AG09309 (cell line): ENCODE measurements around the gene FEZF2.

ENCODE experiments used
- DNase-seq: peaks from one replicate; pipeline ENCODE4 v3.0.0-alpha.2; 2010; ENCODE audit warnings: low read depth
- H3K4me3 ChIP-seq: 2 replicates; pipeline ENCODE4 v1.5.1; 2011; ENCODE audit warnings: mild to moderate bottlenecking, low read depth, low read length, moderate library complexity; ENCODE audit not compliant: control insufficient read depth
- CTCF ChIP-seq: IDR thresholded peaks from 2 replicates; pipeline ENCODE4 v1.5.1; 2011; ENCODE audit warnings: mild to moderate bottlenecking, low read depth, low read length, inconsistent platforms; ENCODE audit not compliant: insufficient read depth, control insufficient read depth; ENCODE audit errors: missing control alignments

Gene FEZF2

GRCh38 chr3:62356356-62356755 lies 17.0 kb downstream of the FEZF2 start:
- TF ChIP-seq CTCF: no peak
- H3K4me3 ChIP-seq: no peak overlapping the region
- DNase-seq: no peak

DNA sequence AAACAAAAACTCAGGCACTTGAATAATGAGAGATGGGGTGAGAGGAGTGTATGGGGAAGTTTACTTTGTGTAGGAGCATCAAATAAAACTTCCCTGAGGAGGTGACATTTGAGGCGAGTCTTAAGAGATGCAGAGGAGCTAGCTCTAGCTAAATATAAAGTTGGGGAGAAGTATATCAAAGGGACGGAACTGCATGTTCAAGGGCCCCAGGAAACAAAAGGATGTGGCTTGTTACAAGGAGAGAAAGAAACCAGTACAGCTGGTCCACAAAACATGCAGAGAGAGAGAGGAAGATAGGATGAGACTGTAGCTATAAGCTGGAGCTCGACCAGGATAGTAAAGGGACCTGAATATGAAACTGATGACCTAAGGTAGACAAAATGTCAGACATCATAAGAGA lies 17.6 kb downstream of the FEZF2 start:
- H3K4me3 ChIP-seq: no peak overlapping the region
- no peak for DNase-seq
- no peak for TF ChIP-seq CTCF

DNA sequence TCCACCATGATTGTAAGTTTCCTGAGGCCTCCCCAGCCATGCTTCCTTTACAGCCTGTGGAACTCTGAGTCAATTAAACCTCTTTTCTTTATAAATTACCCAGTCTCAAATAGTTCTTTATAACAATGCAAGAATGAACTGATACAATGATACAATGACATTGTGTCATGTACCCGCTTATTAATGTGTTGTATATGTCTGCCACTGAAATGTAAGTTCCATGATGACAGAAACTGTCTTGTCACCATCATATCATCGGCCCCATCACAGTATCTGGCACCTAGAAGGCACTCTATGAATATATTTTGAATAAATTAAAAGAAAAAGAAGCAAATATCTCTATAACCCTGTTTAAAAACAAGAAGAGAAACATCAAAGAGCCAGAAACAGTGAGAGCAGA lies 29.6 kb downstream of the FEZF2 start:
- no peak overlapping the region for H3K4me3 ChIP-seq
- DNase-seq: no peak
- TF ChIP-seq CTCF: no peak

DNA sequence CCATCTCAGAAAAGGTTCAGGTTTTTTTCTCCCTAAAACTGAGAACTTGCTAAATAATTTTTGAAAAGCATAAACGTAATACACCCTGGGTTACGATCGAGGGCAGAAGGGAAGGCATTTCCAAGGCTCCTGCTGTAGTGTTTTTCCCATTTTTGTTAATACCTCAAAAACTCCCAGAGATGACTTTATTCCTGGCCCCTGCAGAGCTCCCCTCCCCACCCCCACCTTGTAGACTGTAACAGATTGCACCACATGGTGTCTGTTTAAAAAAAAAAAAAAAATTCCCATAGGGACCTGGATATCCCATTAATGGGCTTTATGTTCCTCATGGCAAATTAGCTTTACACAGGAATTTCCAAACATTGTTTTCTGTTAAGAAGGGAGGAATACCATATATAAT lies 38.2 kb downstream of the FEZF2 start:
- H3K4me3 ChIP-seq: no peak overlapping the region
- no peak for TF ChIP-seq CTCF
- DNase-seq: no peak

DNA sequence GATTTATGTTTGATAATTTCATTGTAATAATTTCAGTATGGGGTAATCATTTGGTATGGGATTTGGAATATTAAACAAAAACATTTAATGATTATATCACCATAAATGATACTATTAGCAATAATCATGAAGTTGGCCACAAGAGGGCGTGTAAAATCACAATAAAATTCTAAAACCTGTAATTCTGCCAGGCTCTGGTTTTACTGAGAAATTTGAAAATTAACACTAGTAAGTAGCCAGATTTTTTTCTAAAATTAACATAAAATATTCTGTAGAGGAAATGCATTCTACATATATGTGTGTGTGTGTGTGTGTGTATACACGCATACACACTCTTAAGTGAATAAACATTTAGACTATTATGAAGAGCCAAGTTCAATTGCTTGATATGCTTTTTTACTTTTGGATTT lies 40.5 kb downstream of the FEZF2 start:
- DNase-seq: no peak
- H3K4me3 ChIP-seq: no peak overlapping the region
- TF ChIP-seq CTCF: peak; percentile 44

GRCh38 chr3:62332017-62332416 lies 41.3 kb downstream of the FEZF2 start:
- TF ChIP-seq CTCF: no peak
- DNase-seq: no peak
- no peak overlapping the region for H3K4me3 ChIP-seq

DNA sequence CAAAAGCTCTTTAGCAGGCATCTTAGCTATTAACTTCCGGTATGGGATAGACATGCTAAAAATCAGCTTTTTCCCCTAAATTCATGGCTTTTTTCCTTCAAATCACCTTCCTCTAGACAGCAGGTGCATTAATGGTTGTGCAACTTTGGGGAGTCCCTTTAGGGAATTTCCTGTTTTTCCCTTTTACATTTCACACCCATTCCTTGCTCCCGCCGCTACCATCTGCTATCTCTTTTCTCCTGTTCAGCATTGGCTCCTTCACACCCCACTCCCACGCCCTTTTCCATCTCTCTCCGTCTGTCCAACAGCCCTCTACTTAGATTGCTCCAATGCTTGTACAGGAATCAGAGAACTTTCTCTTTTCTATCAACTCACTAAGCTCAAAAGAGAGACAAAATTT lies 43.4 kb downstream of the FEZF2 start:
- TF ChIP-seq CTCF: no peak
- no peak for DNase-seq
- H3K4me3 ChIP-seq: no peak overlapping the region
